Activated CD4-positive, alpha-beta T cell treated with anti-CD3 and anti-CD28 coated beads, Interleukin-2, Interleukin-6, amounts not matched to agents 100 ng/mL and 50 ng/mL, durations not matched to agents 16 hours and 8 hours (primary cell): ENCODE data around the gene TMEM240.
"Not testable (repeated sequence)": the region's sequence is repeated elsewhere in the genome, so short reads cannot be mapped to it uniquely, and the experiment has no call there.

Experiments used
- DNase-seq: peaks from one replicate; pipeline ENCODE4 v3.0.0-alpha.2; 2020

The TMEM240 gene

GRCh38 chr1:1556961-1557360 lies 16.5 kb upstream of the TMEM240 start:
- not testable (repeated sequence) for DNase-seq

GRCh38 chr1:1556505-1556904 lies 16.1 kb upstream of the TMEM240 start:
- DNase-seq: no peak

GRCh38 chr1:1554926-1555915 lies 14.8 kb upstream of the TMEM240 start:
- no peak for DNase-seq

GRCh38 chr1:1554550-1554925 lies 14.1 kb upstream of the TMEM240 start:
- DNase-seq: no peak

GRCh38 chr1:1553821-1554494 lies 13.5 kb upstream of the TMEM240 start:
- DNase-seq: no peak

GRCh38 chr1:1552263-1552639 lies 11.8 kb upstream of the TMEM240 start:
- DNase-seq: no peak

- DNase-seq: no peak
Measured at GRCh38 chr1:1551524-1552262, 11.3 kb upstream of the TMEM240 start.

- DNase-seq: no peak
Measured at GRCh38 chr1:1550591-1551432, 10.4 kb upstream of the TMEM240 start.

- no peak for DNase-seq
Measured at GRCh38 chr1:1550087-1550486, 9.7 kb upstream of the TMEM240 start.

- no peak for DNase-seq
Measured at GRCh38 chr1:1548591-1548990, 8.2 kb upstream of the TMEM240 start.

GRCh38 chr1:1547476-1547875 lies 7.1 kb upstream of the TMEM240 start:
- DNase-seq: no peak

GRCh38 chr1:1547011-1547410 lies 6.6 kb upstream of the TMEM240 start:
- no peak for DNase-seq

- DNase-seq: no peak
Measured at GRCh38 chr1:1545946-1546737, 5.7 kb upstream of the TMEM240 start.

- no peak for DNase-seq
Measured at GRCh38 chr1:1544544-1544943, 4.1 kb upstream of the TMEM240 start.

GRCh38 chr1:1543706-1544099 lies 3.3 kb upstream of the TMEM240 start:
- no peak for DNase-seq

- DNase-seq: no peak
Measured at GRCh38 chr1:1542766-1543705, 2.6 kb upstream of the TMEM240 start.

GRCh38 chr1:1541956-1542765 lies 1.7 kb upstream of the TMEM240 start:
- no peak for DNase-seq

- DNase-seq: no peak
Measured at GRCh38 chr1:1540818-1541628, 599 bp upstream of the TMEM240 start.
